ENCODE results near the gene COG5. TPM values are rescaled to one million over a fixed set of nuclear protein-coding genes. Genes with fewer than 3 reads are reported as not detected.

Gene COG5
- total RNA-seq, 4 donors from 2014 or later, result 49.9 to 58.2 (median 54.5) TPM

DNA sequence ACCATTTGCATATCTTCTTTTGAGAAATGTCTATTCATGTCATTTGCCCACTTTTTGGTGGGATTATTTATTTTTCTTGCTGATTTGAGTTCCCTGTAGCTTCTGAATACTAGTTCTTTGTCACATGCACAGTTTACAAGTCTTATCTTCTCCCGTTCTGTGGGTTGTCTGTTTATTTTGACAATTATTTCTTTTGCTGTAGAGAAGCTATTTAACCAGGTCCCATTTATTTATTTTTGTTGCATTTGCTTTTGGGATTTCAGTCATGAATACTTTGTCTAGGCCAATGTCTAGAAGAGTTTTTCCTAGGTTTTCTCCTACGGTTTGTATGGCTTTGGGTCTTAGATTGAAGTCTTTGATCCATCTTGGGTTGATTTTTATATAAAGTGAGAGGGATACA, 60.9 kb downstream of the COG5 start:
- TF ChIP-seq, protein P1, sequence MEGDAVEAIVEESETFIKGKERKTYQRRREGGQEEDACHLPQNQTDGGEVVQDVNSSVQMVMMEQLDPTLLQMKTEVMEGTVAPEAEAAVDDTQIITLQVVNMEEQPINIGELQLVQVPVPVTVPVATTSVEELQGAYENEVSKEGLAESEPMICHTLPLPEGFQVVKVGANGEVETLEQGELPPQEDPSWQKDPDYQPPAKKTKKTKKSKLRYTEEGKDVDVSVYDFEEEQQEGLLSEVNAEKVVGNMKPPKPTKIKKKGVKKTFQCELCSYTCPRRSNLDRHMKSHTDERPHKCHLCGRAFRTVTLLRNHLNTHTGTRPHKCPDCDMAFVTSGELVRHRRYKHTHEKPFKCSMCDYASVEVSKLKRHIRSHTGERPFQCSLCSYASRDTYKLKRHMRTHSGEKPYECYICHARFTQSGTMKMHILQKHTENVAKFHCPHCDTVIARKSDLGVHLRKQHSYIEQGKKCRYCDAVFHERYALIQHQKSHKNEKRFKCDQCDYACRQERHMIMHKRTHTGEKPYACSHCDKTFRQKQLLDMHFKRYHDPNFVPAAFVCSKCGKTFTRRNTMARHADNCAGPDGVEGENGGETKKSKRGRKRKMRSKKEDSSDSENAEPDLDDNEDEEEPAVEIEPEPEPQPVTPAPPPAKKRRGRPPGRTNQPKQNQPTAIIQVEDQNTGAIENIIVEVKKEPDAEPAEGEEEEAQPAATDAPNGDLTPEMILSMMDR (IDR thresholded peaks at IDR 0.05; ENCODE audit: low read depth), result no peak

- TF ChIP-seq, protein P1 (IDR thresholded peaks at IDR 0.05; ENCODE audit: low read depth), result no peak
Measured at GRCh38 chr7:107502154-107502553, 61.6 kb downstream of the COG5 start.

DNA sequence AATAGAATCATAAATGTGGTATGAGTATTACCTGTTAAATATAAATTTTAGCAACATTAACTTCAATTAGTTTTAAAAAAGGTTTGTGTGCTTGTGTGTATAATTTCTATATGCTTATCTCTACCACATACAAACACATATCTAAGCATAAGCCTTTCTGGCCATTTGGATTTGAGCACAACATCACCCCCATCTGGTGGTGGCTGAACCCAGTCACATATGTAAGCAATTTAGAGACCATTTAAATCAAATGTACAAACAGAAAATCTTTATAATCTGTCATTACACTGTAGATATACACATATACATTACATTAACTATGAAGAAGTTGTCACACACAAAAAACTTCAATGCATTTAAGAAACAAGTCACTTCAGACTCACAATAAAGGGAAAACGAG, 62.1 kb downstream of the COG5 start:
- TF ChIP-seq, protein P1 (IDR thresholded peaks at IDR 0.05; ENCODE audit: low read depth), result no peak

DNA sequence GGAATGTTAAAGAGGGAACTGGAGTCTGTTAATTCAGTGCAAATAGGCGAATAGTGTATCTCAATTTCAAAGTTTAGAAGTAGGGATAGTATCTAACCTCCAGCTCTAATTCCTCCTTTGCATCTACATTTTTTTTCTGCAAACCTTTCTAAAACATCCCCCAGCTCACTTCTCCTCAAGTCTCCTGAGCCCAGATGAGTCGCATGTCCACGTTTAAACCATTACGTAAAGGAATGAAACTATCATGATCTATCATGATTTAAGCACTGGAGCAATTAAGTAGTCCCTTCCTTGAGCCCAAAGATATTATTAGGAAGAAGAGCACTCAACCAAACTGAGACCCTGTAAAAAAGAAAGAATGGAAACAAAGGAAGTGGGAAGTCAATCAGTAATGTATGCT, 64.0 kb downstream of the COG5 start:
- TF ChIP-seq, protein P1 (IDR thresholded peaks at IDR 0.05; ENCODE audit: low read depth), result no peak

GRCh38 chr7:107495516-107495915, 68.2 kb downstream of the COG5 start:
- TF ChIP-seq, protein P1 (IDR thresholded peaks at IDR 0.05; ENCODE audit: low read depth), result no peak

GRCh38 chr7:107494884-107495283, 68.8 kb downstream of the COG5 start:
- TF ChIP-seq, protein P1 (IDR thresholded peaks at IDR 0.05; ENCODE audit: low read depth), result no peak

GRCh38 chr7:107494315-107494751, 69.4 kb downstream of the COG5 start:
- TF ChIP-seq, protein P1 (IDR thresholded peaks at IDR 0.05; ENCODE audit: low read depth), result no peak
